Endothelial cell (in vitro differentiated cells): Measurements from ENCODE around the gene PLCB3. TPM values are rescaled to one million over a fixed set of nuclear protein-coding genes. Genes with fewer than 3 reads are reported as not detected.

Experiments used
- DNase-seq: peaks from one replicate; pipeline ENCODE4 v3.0.0; 2021; ENCODE audit warnings: low spot score
- H3K27ac Mint-ChIP-seq: one replicate; pipeline ENCODE4 v1.8.0; 2021; ENCODE audit warnings: mixed read lengths, inconsistent platforms; ENCODE audit not compliant: unreplicated experiment
- H3K27me3 Mint-ChIP-seq: one replicate; pipeline ENCODE4 v1.8.0; 2021; ENCODE audit warnings: mild to moderate bottlenecking, moderate library complexity, mixed read lengths, inconsistent platforms; ENCODE audit not compliant: unreplicated experiment
- H3K36me3 Mint-ChIP-seq: one replicate; pipeline ENCODE4 v1.8.0; 2021; ENCODE audit warnings: mild to moderate bottlenecking, low read depth, mixed read lengths, inconsistent platforms; ENCODE audit not compliant: unreplicated experiment
- H3K4me1 Mint-ChIP-seq: one replicate; pipeline ENCODE4 v1.8.0; 2021; ENCODE audit warnings: mild to moderate bottlenecking, mixed read lengths, inconsistent platforms; ENCODE audit not compliant: unreplicated experiment
- H3K4me3 Mint-ChIP-seq: one replicate; pipeline ENCODE4 v1.8.0; 2021; ENCODE audit warnings: mild to moderate bottlenecking, mixed read lengths, inconsistent platforms; ENCODE audit not compliant: unreplicated experiment
- H3K9me3 Mint-ChIP-seq: one replicate; pipeline ENCODE4 v1.8.0; 2021; ENCODE audit warnings: mixed read lengths, inconsistent platforms; ENCODE audit not compliant: unreplicated experiment
- CTCF ChIP-seq: fragments of 200-600 bp; sonication (generic); IDR thresholded peaks from one replicate; pipeline ENCODE4 v1.5.0; 2021; ENCODE audit warnings: antibody characterized with exemption; ENCODE audit not compliant: unreplicated experiment
- total RNA-seq: library from RNA; stranded (reverse); fragmentation: NEBNext Ultra II Directional; extraction: Animal tissue kit (Norgen Biotek cat#: 25700); gene quantifications from one replicate; pipeline ENCODE4 v1.2.1, GENCODE V29; 2021; ENCODE audit not compliant: unreplicated experiment

PLCB3 gene
- total RNA-seq, 1 donor from 2014 or later = 51.0 TPM

DNA sequence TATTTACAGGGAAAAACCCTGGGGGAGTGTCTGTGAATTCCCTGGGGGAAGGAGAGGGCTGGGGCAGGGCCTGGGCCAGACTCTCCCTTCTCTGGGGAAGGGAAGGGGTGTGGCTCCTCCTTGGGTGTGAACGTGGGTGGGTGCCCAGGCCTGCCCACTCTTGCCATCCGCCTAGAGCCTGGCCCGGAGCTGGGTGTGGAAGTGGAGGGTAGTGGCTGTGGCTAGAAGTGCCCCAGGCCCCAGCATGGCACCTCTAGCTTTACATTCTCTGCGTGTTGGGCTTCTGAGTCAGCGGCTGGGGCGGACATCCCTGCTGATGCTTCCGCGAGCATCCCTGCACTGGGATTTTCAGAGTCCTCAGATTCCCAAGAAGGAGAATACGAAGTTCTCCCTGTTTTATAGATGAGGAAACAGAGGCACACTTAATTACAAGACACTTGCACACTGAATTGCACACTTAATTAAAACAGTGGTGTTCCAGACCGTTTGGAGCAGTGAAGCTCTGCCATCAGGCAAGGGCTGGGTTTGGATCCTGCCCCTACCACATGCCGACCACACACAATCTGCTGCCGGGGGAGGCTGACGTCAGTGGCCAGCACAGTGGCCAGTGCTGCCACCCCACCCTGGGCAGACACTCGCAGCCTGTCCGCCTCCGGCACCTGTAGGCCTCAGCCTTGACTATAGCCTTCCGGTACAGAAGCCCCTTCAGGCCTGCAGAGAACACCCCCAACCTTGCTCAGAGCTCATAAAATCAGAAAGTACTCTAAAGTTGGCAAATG, 25.5 kb downstream of the PLCB3 start:
- Mint-ChIP-seq H3K27me3 (no peaks in the 10 kb centered on the region), H3K36me3 (peaks cover 12% of the 10 kb centered on the region), H3K9me3 (no peaks in the 10 kb centered on the region), H3K4me3 (no peak overlapping the region), H3K4me1 (no peaks in the 10 kb centered on the region), H3K27ac (no peak overlapping the region)
- TF ChIP-seq CTCF = no peak
- no peak for DNase-seq

DNA sequence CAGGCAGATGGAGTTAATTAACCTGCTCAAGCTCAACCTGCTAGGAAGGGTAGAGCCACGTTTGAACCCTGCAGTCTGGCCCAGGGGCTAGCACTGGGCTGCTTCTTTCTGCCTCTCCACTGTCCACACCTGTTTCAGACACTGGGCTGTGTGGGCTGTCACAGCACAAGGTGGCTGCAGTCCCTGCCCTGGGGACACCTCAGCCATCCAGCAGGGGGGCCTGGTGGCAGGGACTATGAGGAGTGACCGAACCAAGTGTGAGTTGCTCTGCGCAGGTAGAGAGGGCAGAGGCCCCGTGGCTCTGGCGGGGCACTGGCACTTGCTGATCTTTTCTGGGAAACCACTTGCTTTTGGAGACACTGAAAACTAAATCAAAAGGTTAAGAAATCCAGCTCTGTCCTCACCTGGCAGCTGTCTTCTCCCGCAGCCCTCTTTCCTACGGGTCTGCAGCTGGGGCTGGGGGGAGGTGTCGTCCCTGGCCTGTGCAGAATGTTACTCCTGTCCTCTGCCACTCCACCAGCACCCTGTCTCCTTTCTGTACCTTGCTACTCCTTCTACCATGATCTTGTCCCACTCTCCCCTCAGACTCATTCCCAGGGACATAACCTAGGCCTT, 27.4 kb downstream of the PLCB3 start:
- Mint-ChIP-seq H3K36me3 (peaks cover 14% of the 10 kb centered on the region), H3K4me3 (peak overlapping the region; percentile 29), H3K4me1 (no peaks in the 10 kb centered on the region), H3K9me3 (no peaks in the 10 kb centered on the region), H3K27ac (no peak overlapping the region), H3K27me3 (peaks cover 2% of the 10 kb centered on the region)
- no peak for TF ChIP-seq CTCF
- DNase-seq = no peak

GRCh38 chr11:64281957-64282770, 30.8 kb downstream of the PLCB3 start:
- H3K4me3 Mint-ChIP-seq = no peak overlapping the region
- no peak for DNase-seq
- peaks cover 5% of the 10 kb centered on the region for H3K4me1 Mint-ChIP-seq
- no peak for TF ChIP-seq CTCF
- H3K27ac Mint-ChIP-seq = no peak overlapping the region
- H3K9me3 Mint-ChIP-seq = no peaks in the 10 kb centered on the region
- peaks cover 14% of the 10 kb centered on the region for H3K36me3 Mint-ChIP-seq
- peaks cover 6% of the 10 kb centered on the region for H3K27me3 Mint-ChIP-seq

DNA sequence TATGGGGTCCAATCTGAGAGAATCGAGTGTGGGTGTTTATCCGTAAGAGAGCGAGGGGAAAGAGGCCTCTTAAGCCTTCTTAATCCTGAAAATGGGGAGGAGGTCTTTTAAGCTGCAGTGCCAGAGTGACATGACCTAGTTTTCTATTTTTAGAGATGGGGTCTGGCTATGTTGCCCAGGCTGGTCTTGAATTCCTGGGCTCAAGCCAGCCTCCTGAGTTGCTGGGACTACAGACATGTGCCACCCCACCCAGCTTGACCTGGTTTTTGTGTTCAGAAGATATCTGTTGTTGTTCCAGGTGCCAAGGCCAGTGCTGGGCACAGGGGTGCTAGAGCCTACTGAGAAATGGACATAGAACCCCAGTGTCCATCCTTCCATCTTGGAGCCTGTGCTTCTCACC, 31.8 kb downstream of the PLCB3 start:
- peaks cover 14% of the 10 kb centered on the region for H3K36me3 Mint-ChIP-seq
- no peaks in the 10 kb centered on the region for H3K9me3 Mint-ChIP-seq
- peak overlapping the region; percentile 72 for H3K4me3 Mint-ChIP-seq
- TF ChIP-seq CTCF = no peak
- peaks cover 5% of the 10 kb centered on the region for H3K4me1 Mint-ChIP-seq
- H3K27ac Mint-ChIP-seq = peak overlapping the region; percentile 39
- peaks cover 6% of the 10 kb centered on the region for H3K27me3 Mint-ChIP-seq
- DNase-seq = no peak
